ENCODE results near the gene TRIP13.

DNA sequence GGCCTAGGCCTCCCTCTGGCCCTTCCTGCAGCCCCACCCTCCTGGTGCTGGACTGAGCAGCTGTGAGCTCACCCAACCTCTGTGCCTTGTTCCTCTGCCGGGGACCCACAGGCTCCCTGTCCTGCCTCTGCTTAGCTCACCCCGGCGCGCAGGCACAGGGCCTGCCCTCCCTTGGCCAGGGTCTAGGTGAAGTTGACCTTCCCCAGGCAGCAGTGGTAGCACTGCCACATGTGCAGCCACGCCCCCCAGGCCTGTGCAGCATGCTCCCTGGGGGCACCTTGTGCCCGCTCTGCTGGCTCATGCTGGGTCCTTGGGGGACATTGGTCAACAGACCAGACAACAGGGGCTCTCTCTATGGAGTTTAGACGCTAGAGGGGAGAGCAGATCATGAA lies 18.1 kb downstream of the TRIP13 start:
- TF ChIP-seq CTCF (IDR thresholded peaks at IDR 0.05) (no peak), POLR2AphosphoS5 (IDR thresholded peaks at IDR 0.05) (no peak), POLR2A (IDR thresholded peaks at IDR 0.05) (no peak)
